OCI-LY1 (cell line): ENCODE results near the gene TIMM21.

Experiments used
- H2AFZ ChIP-seq: fragments of 200-600 bp; sonication (generic), shearing (Covaris generic); 2 replicates; pipeline ENCODE4 v1.6.0; 2014; ENCODE audit warnings: antibody characterized with exemption, mild to moderate bottlenecking, low read length
- H3F3A ChIP-seq: fragments of 200-600 bp; sonication (generic), shearing (Covaris generic); 2 replicates; pipeline ENCODE4 v1.6.0; 2014; ENCODE audit warnings: mild to moderate bottlenecking, antibody characterized with exemption, low read length, moderate library complexity; ENCODE audit not compliant: insufficient read depth
- H3K27ac ChIP-seq: fragments of 200-600 bp; sonication (generic); 2 replicates; pipeline ENCODE4 v1.5.1; 2014; ENCODE audit warnings: low read length, mixed run types, mild to moderate bottlenecking, low read depth; ENCODE audit not compliant: poor library complexity, severe bottlenecking
- H3K27me3 ChIP-seq: fragments of 200-600 bp; sonication (generic); 2 replicates; pipeline ENCODE4 v1.6.0; 2014; ENCODE audit warnings: antibody characterized with exemption, mild to moderate bottlenecking, low read length, moderate library complexity; ENCODE audit not compliant: insufficient read depth
- H3K36me3 ChIP-seq: fragments of 200-600 bp; sonication (generic); 2 replicates; pipeline ENCODE4 v1.6.1; 2014; ENCODE audit warnings: mild to moderate bottlenecking, antibody characterized with exemption, low read length, moderate library complexity, mixed read lengths; ENCODE audit not compliant: insufficient read depth
- H3K4me1 ChIP-seq: fragments of 200-600 bp; sonication (generic); 2 replicates; pipeline ENCODE4 v1.5.1; 2014; ENCODE audit warnings: mild to moderate bottlenecking, low read length, moderate library complexity; ENCODE audit not compliant: insufficient read depth, severe bottlenecking
- H3K4me2 ChIP-seq: fragments of 200-600 bp; sonication (generic), shearing (Covaris generic); 2 replicates; pipeline ENCODE4 v1.6.1; 2014; ENCODE audit warnings: low read length
- H3K4me3 ChIP-seq: fragments of 200-600 bp; sonication (generic); 2 replicates; pipeline ENCODE4 v1.5.1; 2014; ENCODE audit warnings: low read length, low read depth, mild to moderate bottlenecking, mixed read lengths; ENCODE audit not compliant: poor library complexity, severe bottlenecking
- H3K79me2 ChIP-seq: fragments of 200-600 bp; shearing (Covaris generic); 2 replicates; pipeline ENCODE4 v1.6.1; 2016; ENCODE audit warnings: mixed run types, low read length, mixed read lengths; ENCODE audit not compliant: insufficient read depth
- H3K9ac ChIP-seq: fragments of 200-600 bp; sonication (generic), shearing (Covaris generic); 2 replicates; pipeline ENCODE4 v1.6.1; 2014; ENCODE audit warnings: mild to moderate bottlenecking, low read length, mixed read lengths
- H3K9me2 ChIP-seq: fragments of 200-600 bp; sonication (generic), shearing (Covaris generic); 2 replicates; pipeline ENCODE4 v1.6.1; 2014; ENCODE audit warnings: low read depth, mild to moderate bottlenecking, low read length, mixed read lengths
- H3K9me3 ChIP-seq: fragments of 200-600 bp; shearing (Covaris generic); 2 replicates; pipeline ENCODE4 v1.6.1; 2014; ENCODE audit warnings: low read length, mixed read lengths
- H4K20me1 ChIP-seq: fragments of 200-600 bp; sonication (generic), shearing (Covaris generic); 2 replicates; pipeline ENCODE4 v1.6.0; 2016; ENCODE audit warnings: mild to moderate bottlenecking, low read length; ENCODE audit not compliant: insufficient read depth
- EZH2 ChIP-seq: fragments of 200-600 bp; sonication (generic), shearing (Covaris generic); IDR thresholded peaks from 2 replicates; pipeline ENCODE4 v1.8.0; 2017; ENCODE audit warnings: borderline replicate concordance, mixed run types, mild to moderate bottlenecking, antibody characterized with exemption, low read length, moderate library complexity, mixed read lengths
- TF ChIP-seq, protein P1 (sequence below): fragments of 200-600 bp; sonication (generic), shearing (Covaris generic); IDR thresholded peaks from 2 replicates; pipeline ENCODE4 v1.5.1; 2017; ENCODE audit warnings: mild to moderate bottlenecking, antibody characterized with exemption, low read length, moderate library complexity, mixed read lengths

TIMM21 gene

DNA sequence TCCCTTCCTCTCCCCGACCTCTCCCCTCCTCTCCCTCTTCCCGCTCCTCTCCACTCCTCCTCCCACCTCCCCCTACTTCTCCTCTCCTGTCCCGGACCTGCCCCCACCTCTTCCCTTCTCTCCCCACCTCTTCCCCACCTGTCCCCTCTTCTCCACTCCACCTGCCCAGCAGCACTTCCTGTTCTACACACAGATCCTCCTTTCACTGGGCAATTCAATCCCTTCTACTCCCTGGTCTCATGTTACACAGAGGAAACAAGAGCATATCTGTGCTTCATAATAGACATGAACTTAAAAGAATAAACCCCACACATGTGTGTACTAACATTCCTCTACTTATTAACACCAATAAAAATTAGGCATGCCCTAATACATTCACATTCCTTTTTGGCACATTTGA lies 34.8 kb downstream of the TIMM21 start:
- Histone ChIP-seq H3K27ac (no peak overlapping the region), H3K36me3 (no peaks in the 10 kb centered on the region), H3K79me2 (no peaks in the 10 kb centered on the region), H3K4me3 (no peak overlapping the region), H3K9me2 (no peaks in the 10 kb centered on the region), H3K27me3 (peaks cover 8% of the 10 kb centered on the region), H4K20me1 (no peaks in the 10 kb centered on the region), H3K9ac (no peak overlapping the region), H3F3A (no peaks in the 10 kb centered on the region), H3K4me1 (no peaks in the 10 kb centered on the region), H3K9me3 (no peaks in the 10 kb centered on the region), H3K4me2 (no peak overlapping the region), H2AFZ (no peak overlapping the region)
- no peak for TF ChIP-seq EZH2
- TF ChIP-seq, protein P1, sequence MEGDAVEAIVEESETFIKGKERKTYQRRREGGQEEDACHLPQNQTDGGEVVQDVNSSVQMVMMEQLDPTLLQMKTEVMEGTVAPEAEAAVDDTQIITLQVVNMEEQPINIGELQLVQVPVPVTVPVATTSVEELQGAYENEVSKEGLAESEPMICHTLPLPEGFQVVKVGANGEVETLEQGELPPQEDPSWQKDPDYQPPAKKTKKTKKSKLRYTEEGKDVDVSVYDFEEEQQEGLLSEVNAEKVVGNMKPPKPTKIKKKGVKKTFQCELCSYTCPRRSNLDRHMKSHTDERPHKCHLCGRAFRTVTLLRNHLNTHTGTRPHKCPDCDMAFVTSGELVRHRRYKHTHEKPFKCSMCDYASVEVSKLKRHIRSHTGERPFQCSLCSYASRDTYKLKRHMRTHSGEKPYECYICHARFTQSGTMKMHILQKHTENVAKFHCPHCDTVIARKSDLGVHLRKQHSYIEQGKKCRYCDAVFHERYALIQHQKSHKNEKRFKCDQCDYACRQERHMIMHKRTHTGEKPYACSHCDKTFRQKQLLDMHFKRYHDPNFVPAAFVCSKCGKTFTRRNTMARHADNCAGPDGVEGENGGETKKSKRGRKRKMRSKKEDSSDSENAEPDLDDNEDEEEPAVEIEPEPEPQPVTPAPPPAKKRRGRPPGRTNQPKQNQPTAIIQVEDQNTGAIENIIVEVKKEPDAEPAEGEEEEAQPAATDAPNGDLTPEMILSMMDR, result no peak

DNA sequence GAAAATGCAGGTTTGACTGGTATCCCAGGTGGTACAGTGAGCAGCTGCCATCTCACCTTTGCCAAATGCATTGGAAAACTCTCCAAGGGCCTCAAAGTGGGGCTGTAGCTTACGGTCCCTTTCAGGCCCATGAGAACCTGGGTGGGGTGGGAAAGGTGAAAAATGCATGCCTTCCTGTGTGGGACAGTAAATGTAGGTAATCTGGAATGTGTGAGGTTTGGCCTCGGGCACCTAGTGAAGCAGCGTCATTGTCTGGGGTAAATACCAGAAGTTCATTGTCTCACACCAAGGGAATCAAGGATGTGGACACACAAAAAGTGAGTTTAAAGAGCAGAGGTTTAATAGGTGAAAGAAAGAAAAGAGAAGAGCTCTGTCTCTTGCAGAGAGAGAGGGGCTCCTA lies 36.6 kb downstream of the TIMM21 start:
- H3K9me3 ChIP-seq, result no peaks in the 10 kb centered on the region
- no peak overlapping the region for H2AFZ ChIP-seq
- no peak overlapping the region for H3K4me3 ChIP-seq
- no peaks in the 10 kb centered on the region for H3K36me3 ChIP-seq
- H3K4me1 ChIP-seq, result no peaks in the 10 kb centered on the region
- no peaks in the 10 kb centered on the region for H4K20me1 ChIP-seq
- no peak overlapping the region for H3K9ac ChIP-seq
- H3K4me2 ChIP-seq, result no peak overlapping the region
- no peaks in the 10 kb centered on the region for H3F3A ChIP-seq
- H3K27ac ChIP-seq, result no peak overlapping the region
- peaks cover 7% of the 10 kb centered on the region; the same call in 1 of the 2 replicates for H3K27me3 ChIP-seq
- TF ChIP-seq EZH2, result no peak
- TF ChIP-seq, protein P1, result no peak
- H3K9me2 ChIP-seq, result no peaks in the 10 kb centered on the region
- no peaks in the 10 kb centered on the region for H3K79me2 ChIP-seq

DNA sequence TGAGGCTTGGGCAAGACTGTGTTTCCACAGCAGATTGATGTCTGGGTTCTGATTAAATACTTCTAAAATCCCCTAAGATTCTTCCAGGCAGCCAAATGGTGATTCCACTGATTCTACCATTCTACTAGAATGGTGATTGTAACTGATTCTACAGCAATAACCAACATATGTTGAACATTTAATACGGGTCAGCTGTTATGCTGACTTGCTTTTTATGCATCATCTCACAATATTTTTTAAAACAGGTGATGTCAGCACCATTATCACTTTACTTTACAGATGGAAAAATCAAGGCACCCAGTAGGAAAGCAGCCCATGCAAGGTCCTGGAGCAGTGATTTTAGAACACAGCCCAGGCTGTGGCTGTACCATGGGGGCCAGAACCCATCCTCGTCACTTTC lies 37.5 kb downstream of the TIMM21 start:
- no peaks in the 10 kb centered on the region for H4K20me1 ChIP-seq
- no peak overlapping the region for H3K4me3 ChIP-seq
- H2AFZ ChIP-seq, result no peak overlapping the region
- H3K4me2 ChIP-seq, result no peak overlapping the region
- TF ChIP-seq, protein P1, result no peak
- TF ChIP-seq EZH2, result no peak
- no peak overlapping the region for H3K9ac ChIP-seq
- no peaks in the 10 kb centered on the region for H3K79me2 ChIP-seq
- H3K27me3 ChIP-seq, result 0 out of 2 replicates have a peak, but pooled peaks cover 3% of the 10 kb centered on the region
- no peak overlapping the region for H3K27ac ChIP-seq
- H3K9me3 ChIP-seq, result no peaks in the 10 kb centered on the region
- H3F3A ChIP-seq, result no peaks in the 10 kb centered on the region
- no peaks in the 10 kb centered on the region for H3K4me1 ChIP-seq
- no peaks in the 10 kb centered on the region for H3K9me2 ChIP-seq
- no peaks in the 10 kb centered on the region for H3K36me3 ChIP-seq
